HS-27A (cell line): ENCODE results near the gene UBD.
A peak's percentile ranks its signal among the peaks of the same experiment; 100 is the strongest.

Experiments used
- DNase-seq: peaks from one replicate; pipeline ENCODE4 v3.0.0-alpha.2; 2012; ENCODE audit warnings: low read depth, missing footprints

UBD gene

DNA sequence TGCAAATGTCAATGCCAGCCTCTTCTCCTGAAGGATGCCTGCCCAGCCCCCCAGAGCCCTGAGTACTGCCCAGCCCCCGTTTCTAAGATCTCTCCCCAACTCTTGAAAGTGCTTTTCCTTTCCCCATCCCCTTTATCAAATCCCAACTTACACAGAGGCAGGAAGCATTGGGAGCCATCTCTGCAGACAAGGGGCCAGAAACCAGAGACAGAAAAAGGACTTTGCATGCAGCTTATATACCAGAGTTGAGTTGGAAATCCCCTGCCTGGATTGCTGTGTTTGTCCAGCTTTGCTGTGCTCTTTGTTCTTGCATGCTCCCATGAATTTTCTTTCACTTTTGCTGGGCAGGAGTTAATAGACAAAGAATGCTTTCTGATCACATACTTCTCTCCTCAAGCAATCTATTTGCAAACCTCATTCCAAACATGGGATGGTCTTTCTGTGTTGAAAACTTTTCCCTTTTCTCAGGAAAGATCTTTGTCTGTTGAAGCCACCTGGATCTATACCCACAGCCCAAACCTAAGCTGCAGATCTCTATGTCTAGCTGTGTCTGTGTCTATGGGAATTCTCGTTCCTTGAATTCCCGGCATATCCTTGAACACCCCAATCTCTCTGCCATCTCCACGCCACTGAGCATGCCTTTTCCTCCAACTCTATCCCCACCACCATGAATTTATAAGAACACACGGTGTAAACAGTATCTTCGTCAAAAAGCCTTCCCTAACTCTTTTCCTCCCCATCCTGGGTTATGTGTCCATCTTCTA is at the start of gene UBD:
Gene UBD, minus strand, starts transcription at position 209 of the 764 bp plus-strand sequence. Its CDS starts 31 bp downstream, at position 178.
- DNase-seq = no peak

DNA sequence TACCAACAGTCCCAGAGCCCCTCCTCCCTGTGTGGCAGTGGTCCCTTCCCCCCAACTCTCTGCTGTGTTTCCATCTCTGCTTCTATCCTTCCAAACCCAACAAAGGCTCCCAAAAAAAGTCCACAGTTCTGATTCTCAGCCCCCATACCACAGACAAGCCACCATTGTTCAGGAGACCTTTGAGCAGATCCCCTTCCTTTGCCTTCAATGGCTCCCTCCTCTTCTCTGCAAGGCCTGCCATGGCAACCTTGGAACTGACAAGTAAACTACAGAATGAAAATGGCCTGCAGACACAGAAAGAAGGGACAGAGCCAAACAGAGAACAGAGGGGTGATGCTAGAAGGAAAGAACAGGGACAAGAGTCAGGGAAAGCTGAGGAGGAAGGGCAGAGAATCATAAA is 48.6 kb upstream of the UBD start:
- DNase-seq = no peak

DNA sequence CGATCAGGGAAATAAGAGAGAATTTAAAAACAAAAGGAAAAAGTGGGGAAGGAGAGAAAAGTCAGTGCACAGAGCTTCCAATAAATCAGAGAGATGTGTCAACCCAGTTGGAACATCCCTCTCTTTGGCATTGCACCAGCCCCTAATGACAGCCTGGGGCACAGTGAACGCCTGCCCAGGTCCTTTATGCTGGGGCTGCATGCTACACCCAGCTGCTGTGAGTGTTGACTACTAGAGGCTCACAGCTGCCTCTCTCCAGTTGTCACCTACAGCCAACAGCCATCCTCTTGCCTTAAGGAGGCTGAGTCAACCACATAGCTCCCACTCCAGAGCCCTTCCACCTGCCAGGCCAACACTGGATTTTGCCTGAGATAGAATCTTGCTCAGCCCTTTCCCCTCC is 44.4 kb upstream of the UBD start:
- no peak for DNase-seq

DNA sequence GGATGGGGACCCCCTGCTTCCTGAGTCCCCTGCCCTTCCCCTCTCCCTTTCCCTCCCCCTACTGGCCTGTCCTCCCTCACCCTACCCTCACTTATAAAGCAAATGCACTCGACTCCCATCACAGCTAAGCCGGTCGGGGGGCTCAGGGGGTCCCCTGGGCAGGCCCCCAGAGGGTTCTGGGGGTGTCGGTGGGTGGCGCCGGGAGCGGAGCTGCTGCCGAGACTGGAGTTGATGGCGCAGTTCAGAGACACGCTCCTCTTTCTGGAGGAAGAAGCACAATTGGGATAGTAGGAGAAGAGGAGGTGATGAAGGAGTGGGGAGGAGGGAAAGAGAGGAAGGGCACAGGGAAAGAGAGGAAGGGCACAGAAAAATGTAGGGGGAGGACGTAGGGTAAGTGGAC is 43.9 kb upstream of the UBD start:
- no peak for DNase-seq

DNA sequence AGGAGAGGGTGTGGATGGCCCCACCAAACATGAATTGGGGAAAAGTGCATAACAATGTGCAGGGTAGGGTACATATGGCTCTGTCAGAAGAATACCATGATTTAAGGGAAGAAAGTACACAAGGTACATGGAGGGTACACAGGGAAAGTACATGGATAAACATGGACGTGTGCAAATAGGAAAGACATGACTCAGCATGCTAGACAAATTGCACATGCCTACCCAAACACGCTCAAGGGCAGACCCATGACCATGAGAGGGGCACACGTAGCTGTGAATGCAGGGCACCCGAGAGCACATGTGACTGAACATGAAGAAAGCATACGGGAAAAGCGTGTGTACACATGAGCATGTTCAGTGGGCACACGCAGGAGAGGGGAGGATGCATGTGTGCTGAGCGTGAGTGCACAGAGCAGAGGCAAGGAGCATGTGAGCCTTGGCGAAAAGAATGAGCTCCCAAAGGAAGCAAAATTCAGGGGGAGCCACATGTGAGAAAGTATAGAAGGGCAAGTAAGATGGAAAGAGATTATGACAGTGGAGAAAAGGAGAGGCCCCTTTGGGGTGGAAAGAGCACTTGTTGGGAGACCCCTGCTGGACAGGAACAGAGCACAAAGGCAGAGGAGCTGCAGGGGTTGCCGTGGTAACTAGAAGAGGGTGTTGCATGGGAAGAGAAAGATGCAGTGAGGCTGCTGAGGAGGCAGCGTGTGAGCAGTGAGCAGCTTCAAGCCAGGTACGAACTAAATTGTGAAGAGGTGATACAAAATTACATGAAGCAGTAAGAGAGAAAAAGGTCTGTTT is 43.2 kb upstream of the UBD start:
- no peak for DNase-seq

DNA sequence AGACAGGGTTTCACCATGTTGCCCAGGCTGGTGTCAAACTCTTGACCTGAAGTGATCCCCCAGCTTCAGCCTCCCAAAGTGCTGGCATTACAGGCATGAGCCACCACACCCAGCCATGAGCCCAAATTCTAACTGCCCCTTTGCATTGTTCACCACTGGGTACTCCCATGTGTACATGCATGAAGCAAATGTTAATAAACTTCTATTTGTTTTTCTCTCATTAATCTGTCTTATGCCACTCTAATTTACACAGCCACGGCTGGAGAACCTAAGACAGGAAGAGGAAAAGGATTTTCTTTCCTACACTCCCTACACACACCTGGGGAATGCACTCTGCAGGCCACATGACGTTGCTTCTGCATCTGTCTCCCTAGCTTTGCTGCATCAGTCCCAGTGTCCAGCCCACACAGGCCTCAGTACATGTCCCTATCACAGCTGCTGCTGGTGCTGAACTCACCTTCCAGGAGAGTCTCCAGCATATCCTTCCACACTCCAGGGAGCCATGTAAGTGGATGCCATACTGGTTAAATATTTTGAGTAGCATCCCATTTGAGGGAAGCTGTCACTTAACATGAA is 38.7 kb upstream of the UBD start:
- no peak for DNase-seq

DNA sequence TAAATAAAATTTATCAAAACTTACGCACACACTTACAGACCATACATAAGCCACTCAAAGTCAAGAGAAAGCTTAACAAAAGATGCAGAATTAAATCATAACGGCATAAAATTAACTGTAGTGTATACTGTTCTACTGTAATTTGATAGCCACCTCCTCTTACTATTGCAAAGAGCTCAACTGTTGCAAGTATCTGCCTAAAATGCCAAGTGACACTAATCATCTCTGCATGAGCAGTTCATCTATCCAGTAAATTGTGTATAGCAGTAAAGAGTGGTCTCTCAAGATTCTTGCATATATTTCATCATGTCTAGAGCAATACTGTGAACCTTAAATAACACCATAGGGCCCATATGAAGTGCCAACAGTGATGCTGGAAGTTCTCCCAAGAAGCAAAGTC is 37.7 kb upstream of the UBD start:
- DNase-seq = no peak

DNA sequence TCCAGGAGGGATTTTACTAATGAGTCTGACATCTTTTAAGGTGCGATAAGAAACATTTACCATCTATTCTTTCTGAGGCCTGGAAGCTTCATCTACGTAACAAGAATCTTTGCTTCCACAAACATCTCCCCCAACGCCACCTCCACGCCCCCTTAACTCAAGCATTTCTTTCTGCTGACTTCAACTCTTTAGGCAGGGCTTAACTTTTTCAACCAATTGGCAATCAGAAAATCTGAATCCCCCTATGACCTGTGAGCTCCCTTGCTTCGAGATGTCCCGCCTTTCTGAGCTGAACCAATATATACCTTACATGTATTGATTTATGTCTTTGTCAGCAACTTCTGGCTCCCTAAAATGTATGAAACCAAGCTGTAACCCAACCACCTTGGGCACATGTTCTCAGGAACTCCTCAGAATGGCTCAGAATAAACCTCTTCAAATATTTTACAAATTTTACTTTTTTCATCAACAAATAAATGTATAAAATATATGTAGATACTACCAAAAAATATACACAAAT is 36.9 kb upstream of the UBD start:
- DNase-seq = no peak

DNA sequence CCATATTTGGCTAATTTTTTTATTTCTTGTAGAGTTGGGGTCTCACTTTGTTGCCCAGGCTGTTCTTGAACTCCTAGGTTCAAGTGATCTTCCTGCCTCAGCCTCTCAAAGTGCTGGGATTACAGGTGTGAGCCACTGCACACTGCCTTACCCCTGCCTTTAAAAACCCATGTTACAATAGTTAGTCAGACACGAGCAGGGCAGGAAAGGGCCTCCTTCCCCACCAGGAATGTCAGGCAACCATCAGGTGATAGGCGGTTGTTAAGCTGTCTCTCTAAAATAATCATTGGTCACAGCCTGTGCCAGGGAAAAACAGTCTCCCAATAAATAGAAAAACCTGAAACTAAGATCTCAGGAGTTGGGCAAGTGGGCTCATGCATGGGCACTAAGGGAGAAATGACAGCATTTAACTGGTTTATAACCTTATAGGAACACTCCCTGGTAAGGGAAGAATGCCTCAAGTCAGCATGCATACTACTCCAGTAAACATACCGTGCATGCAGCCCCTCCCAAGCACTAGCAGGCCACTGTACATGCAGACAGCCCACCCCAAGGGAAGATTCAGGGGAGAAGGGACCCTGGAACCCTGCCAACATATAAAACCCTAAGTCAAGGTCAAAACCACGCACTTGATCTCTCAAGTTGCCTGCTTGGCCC is 33.8 kb upstream of the UBD start:
- DNase-seq = no peak

DNA sequence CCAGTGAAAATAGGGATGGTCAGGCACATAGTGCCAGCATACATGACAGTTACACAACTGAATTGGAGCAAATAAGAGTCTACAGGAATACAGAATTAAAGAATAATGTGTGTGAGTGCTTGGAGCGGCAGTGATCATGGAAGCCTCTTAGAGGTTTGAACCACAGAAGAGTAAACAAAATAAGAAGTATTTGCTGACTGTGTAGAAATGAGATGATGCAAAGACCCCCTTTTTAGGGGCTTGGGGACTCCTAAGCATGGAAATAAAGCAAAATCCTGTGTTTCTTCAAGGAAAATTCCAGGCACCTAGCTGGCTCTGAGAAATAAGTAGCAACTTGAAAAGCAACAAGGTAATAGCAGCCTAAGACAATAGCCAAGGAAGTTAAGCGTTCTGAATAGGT is 32.1 kb upstream of the UBD start:
- DNase-seq = no peak

DNA sequence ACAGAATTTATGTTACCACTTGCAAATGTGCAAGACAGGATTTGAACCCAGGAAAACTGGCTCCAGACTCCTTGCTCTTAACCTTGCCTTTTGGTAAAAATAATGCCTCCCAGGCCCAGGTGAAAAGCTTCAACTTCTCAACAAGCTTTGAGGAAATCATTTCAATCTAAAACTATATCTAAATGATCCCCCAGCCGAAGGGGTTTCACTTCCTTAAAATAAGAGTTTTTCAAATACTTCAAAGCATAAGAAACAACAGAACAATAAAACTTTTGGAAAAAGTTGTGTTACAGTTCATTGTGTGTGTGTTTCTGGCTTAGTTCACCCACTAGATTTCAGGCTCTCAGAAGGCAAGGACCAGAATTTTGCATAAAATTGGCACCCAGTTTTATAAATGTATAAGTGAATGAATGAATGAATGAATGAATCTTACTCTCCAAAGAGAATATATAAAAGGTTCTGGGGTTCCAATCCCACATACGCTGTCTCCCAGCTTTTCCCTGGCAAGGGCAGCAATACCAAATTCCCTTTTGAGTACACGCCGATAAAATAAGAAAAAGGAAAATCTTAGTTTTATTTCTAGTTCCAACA is 30.8 kb upstream of the UBD start:
- no peak for DNase-seq

DNA sequence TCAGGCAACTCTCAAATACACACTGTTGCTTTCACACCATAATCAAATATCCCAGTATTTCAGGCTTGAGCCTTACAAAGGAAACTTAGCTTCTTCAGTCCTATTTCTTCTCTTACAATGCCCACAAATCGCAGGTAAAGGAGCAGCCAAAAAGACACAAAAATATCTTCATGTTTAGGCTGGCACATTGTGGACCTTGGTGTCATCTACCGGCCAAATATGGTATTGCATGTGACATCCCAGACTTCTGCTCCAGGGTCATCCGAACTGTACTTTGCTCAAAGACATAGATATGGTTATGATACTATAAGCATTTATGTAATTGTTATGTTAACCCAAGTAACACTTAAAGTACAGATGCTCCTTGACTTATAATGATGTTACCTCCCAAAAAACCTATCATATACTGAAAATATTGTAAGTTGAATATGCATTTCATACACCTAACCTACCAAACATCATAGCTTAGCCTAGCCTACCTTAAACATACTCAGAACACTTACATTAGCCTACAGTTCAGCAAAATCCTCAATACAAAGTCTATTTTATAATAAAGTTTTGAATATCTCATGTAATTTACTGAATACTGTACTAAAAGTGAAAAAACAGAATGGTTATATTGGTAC is 30.0 kb upstream of the UBD start:
- peak; percentile 8 for DNase-seq

DNA sequence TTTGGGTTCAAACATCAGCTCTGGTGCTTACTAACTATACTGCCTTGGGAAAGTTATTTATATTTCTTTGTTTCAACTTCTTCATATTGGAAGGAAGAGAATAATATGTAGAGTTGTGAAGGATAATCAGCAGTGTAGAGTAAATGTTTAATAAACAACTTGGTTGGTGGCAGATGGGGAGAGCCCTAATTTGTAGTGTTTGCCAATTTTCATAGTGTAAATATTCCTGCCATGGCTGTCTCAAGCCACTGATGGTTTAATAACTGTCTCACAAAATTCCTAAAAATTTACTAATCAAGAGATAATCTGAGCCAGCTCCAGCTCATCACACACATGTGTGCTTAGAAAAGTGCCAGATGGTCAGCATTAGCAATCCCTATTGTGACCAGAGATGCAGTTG is 25.3 kb upstream of the UBD start, which contains the start of gene OR2H2:
Gene OR2H2, plus strand, starts transcription at position 301 of the 400 bp plus-strand sequence. CDS start 2,824 bp downstream, outside the sequence.
- DNase-seq = no peak

DNA sequence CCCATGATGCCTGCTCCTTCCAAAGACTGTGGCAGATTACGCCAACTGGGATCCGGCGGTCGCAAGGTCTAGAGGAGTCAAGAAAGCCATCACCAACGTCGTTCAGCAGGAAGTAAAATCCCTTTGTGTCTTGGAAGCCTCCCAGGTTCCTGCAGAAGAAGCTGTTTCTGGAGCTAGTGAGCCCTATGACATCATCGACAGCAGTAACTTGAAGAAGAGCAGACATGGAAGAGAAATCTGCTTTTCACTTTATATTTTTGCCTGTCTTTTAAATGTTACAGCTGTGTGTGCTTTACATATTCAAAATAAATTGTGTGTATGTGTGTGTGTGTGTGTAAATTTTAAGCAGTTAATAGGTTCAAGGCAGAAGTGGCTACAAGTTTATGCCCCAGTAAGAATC is 18.0 kb upstream of the UBD start:
- no peak for DNase-seq

DNA sequence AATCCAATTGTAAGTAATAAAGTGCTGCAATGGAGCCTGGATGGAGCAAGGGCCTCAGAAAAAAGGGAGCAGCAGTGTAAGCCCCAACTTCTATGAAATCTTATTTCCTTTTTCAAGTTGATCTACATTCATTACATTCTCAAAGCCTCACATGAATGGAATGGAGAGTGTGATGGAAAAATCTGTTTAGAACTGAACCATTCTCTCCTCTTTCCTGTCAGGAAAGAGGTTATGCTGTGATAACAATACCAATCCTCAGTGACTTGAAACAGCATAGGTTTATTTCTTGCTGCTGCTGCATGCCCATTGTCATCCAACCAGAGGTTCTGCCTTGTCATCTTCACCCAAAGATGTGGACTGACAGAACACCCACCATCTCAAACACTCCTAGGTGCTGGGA is 16.5 kb upstream of the UBD start:
- no peak for DNase-seq

DNA sequence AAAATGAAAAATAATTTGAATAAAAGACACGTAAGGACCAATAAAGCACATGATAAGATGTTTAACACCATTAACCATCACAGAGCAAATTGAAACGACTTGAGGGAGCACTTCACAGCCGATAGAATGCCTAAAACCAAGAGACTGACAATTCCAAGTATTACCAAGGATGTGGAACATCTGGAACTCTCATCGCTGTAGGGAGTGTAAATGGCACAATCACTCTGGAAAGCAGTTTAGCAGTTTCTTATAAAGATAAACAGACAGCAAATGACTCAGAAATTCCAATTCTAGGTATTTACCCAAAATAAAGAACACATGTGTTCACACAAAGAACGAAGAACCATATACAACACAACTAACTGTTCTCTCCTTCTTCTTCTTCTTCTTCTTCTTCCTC is 8.5 kb upstream of the UBD start:
- no peak for DNase-seq

DNA sequence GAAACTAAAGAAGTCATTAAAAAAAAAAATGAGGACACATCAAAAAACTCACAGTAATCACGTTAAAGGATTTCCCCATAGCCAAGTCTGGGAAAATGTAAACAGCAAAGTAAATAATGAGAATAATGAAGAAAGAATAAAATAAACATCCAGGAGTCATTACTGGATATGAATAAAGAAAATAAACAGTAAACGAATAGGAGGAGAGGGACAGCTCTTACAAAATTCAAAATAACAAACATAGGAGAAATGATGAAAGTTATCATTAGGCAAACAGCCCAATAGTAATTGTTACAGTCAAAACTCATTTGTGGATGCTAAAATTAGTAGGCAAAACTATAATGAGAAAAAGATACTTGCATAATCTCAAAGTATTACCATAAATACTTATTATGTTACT is 8.0 kb upstream of the UBD start:
- no peak for DNase-seq

DNA sequence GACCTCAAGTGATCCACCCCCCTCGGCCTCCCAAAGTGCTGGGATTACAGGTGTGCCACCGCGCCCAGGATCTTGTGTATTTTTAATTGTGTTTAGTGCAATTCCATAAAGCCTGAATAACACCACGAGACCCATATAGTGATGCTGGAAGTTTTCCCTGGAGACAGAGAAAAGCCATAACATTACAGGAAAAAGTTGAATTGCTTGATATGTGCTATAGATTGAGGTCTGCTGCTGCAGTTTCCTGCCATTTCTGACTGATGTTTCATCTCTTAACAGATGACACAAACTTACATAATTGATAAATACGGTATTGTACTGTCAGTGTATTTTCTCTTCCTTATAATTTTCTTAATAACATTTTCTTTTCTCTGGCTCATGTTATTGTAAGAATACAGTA is 7.3 kb upstream of the UBD start:
- no peak for DNase-seq

DNA sequence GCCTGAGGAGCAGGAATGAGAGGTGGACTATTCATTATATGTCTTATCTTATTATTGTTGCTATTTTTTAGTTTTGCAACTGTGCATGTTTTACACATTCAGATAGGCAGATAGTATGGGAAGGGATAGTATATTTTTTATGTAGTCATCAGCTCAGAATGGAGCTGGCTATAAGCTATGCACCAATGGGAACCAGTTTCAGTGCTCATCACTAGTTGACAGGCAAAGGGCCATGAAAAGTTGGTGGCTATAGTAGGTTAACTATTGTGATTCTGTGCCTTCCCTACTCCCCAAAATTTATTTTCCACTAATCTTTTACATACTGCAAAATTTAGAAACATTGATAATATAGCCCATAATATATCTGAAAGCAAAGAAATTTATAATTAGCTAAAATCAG is 5.3 kb upstream of the UBD start:
- DNase-seq = no peak

DNA sequence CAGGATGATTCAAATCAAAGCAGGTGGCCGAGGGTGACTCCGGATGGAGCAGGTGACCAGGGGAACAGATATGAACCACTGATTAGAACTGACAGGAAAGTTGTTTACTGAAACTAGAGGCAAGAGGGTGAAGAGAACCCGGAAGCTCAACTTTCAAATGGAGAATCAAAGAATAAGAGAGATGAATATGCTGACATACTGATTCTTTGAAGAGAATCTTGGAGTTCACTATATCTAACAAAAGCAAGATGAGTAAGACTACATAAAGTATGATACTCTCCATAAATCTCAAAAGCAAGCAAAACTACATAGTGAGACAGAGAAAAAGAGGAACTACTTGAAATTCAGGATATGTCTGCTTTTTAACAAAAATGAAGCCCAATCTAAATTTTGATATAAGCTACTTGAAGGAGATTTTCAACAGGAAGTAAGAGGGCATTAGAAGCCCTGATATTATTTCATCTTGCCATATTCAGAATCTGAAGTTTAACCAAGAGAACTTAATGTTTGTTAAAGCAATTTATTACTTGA is 4.0 kb upstream of the UBD start:
- no peak for DNase-seq

DNA sequence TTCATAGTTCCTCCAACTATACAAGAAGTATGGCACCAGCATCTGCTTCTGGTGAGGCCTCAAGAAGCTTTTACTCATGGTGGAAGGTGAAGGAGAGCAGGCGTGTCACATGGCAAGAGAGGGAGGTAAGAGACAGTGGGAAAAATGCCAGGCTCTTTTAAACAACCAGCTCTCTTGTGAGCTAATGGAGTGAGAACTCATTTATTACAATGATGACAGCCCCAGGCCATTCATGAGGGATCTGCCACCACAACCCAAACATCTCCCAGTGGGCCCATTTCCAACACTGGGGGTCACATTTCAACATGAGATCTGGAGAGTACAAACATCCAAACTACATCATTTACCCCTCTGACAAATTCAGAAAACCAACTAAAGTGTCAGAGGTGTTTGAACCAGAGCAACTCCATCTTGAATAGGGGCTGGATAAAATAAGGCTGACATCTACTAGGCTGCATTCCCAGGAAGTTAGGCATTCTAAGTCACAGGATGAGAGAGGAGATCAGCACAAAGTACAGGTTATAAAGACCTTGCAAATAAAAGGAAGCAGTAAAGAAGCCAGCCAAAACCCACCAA is 2.2 kb upstream of the UBD start:
- DNase-seq = no peak
